GM21825 (cell line): ENCODE measurements around the gene PIWIL4.

Experiments used
- ATAC-seq: cut with Tn5 transposase; IDR thresholded peaks from one replicate; pipeline ENCODE4 v1.9.1; 2021; ENCODE audit warnings: mild to moderate bottlenecking, moderate library complexity; ENCODE audit not compliant: unreplicated experiment

The PIWIL4 gene

DNA sequence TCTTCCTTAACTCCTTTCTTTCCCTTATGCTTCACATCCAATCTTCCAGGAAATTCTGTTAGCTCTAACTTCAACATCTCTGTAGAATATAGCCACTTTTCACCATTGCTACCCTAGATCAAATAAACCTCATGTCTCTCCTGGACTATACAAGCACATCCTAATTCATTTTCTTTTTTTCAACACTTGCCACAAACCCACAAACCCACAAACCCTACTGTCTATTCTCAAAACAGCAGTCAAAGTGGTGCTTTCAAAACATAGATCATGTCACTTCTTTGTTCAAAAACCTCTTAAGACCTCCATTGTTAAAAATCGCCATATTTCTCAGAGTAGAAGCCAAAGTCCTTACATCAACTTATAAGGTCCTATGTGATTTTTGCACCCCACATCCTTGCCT is 94.3 kb downstream of the PIWIL4 start:
- no peak for ATAC-seq

DNA sequence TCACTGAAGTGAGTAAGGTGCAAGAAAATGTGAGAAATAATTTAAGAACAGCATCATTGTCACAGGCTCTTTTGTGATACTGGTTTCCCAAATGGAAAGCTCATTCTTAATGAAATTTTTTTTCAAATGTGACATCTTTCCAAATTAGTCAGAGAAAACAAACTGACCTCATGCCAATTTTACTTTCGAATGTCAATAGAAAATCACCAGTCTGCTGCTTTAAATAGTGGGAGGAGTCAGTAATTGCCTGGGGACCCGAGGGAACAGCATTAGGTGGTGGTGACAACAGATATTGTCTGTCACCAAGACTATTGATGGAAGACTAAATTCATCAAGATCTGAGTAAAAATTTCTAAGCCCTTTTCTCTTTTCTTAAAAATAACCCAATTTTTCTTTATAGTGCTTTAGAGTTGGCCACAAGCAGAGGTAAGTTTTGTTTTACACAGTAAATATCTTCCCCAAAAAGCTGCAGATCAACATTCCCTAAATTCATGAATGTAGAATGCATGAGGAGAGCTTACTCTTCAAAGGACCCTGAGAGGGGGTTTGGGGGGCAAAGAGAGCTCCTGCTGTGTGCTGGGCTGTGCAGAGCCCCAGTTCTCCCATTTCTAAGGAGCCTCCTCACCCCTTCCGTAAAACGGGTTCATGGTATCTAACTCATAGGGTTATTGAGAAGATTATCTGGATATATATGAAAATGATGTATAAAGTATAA is 95.1 kb downstream of the PIWIL4 start:
- ATAC-seq, result no peak

GRCh38 chr11:94662846-94663390 is 95.8 kb downstream of the PIWIL4 start:
- ATAC-seq, result no peak

- no peak for ATAC-seq
Observed at GRCh38 chr11:94664346-94664745, 97.2 kb downstream of the PIWIL4 start.

DNA sequence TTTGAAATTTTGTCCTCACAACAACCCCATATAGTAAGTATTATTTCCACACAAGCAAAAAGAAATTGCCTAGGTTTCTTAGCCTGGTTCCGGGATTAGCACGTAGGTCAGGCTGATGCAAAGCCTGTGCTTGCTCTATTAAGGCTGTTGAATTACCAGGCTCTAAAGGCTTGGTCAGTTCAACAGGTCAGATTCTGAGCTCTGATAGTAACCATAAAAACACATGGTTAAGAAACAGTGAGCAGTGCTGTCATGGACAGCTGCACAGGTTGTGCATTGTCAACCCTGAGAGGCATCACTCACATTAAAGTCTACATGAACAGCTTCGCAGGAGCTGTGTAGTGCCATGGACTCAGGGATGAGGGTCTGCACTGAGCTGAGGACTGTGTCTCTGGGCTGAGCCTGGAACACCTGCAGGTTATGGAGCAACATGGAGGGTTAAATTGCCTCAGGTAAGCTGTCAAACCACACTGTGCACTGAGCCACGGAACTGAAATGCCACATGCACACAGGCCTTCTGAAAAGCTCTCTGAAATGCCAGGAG is 98.0 kb downstream of the PIWIL4 start:
- ATAC-seq, result no peak

GRCh38 chr11:94666792-94667721 is 99.9 kb downstream of the PIWIL4 start:
- no peak for ATAC-seq

GRCh38 chr11:94668212-94668793 is 101.1 kb downstream of the PIWIL4 start:
- no peak for ATAC-seq

DNA sequence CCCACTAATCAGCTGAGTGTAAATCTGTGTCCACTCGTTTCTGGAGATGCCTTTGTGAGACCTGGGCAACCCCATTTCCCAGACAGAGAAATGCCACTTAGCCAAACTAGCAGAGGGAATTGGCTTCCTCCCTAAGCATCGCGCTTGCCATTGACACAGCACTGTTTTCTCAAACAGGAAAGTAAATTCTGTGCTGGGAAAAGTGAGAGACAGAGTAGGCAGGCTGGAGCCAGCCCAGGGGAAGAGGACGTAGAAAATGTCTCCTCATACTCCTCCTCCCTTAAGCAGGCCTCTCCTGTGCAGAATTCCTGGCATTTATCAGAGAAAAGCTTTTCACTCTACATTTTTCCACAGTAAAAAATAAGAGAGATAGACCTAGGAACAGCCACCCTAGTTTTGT is 101.9 kb downstream of the PIWIL4 start:
- ATAC-seq, result no peak
